ENCODE results near the gene MEGF9. TPM values are rescaled to one million over a fixed set of nuclear protein-coding genes. Genes with fewer than 3 reads are reported as not detected.

MEGF9 gene
- total RNA-seq, 1 experiment from 2014 or later, result 12.2 TPM

GRCh38 chr9:120593955-120594277 is 120.4 kb downstream of the MEGF9 start:
- no peak overlapping the region for H3K27ac ChIP-seq (ENCODE audit: low read depth, low read length, poor library complexity, severe bottlenecking)
- intact Hi-C loops (cut with micrococcal nuclease; ENCODE audit: unreplicated experiment), result no loop called here
- no peaks in the 10 kb centered on the region for H3K4me1 ChIP-seq (ENCODE audit: insufficient read depth, low read length, poor library complexity, severe bottlenecking)
- TF ChIP-seq CTCF (conservative IDR thresholded peaks at IDR 0.05; ENCODE audit: low read depth, low read length), result no peak
- no peak for TF ChIP-seq EZH2 (IDR thresholded peaks at IDR 0.05; ENCODE audit: borderline replicate concordance, low read depth, low read length, poor library complexity, severe bottlenecking)
- no peak overlapping the region for H3K4me3 ChIP-seq (ENCODE audit: low read depth, low read length, poor library complexity, severe bottlenecking)
- CTCF ChIA-PET, result no interaction called here
- BruUV-seq (replicated peaks), result no TSS peak
- H3K36me3 ChIP-seq (ENCODE audit: insufficient read depth, low read length, poor library complexity, severe bottlenecking), result no peaks in the 10 kb centered on the region
- no peaks in the 10 kb centered on the region for H3K9me3 ChIP-seq (ENCODE audit: low read depth, low read length, poor library complexity, severe bottlenecking)
- POLR2A ChIA-PET (ENCODE audit: low non-redundant PET), result no interaction called here
- DNase-seq (ENCODE audit: low spot score), result no peak
- H3K27me3 ChIP-seq (replicated peaks; ENCODE audit: insufficient read depth, low read depth, low read length, poor library complexity), result no peaks in the 10 kb centered on the region

- intact Hi-C loops (cut with micrococcal nuclease; ENCODE audit: unreplicated experiment), result no loop called here
- no TSS peak for BruUV-seq (replicated peaks)
- no peak overlapping the region for H3K4me3 ChIP-seq (ENCODE audit: low read depth, low read length, poor library complexity, severe bottlenecking)
- H3K27ac ChIP-seq (ENCODE audit: low read depth, low read length, poor library complexity, severe bottlenecking), result no peak overlapping the region
- DNase-seq (ENCODE audit: low spot score), result no peak
- ChIA-PET CTCF (no interaction called here), POLR2A (ENCODE audit: low non-redundant PET) (no interaction called here)
- TF ChIP-seq CTCF (conservative IDR thresholded peaks at IDR 0.05; ENCODE audit: low read depth, low read length) (no peak), EZH2 (IDR thresholded peaks at IDR 0.05; ENCODE audit: borderline replicate concordance, low read depth, low read length, poor library complexity, severe bottlenecking) (no peak)
- H3K36me3 ChIP-seq (ENCODE audit: insufficient read depth, low read length, poor library complexity, severe bottlenecking), result no peaks in the 10 kb centered on the region
- H3K4me1 ChIP-seq (ENCODE audit: insufficient read depth, low read length, poor library complexity, severe bottlenecking), result no peaks in the 10 kb centered on the region
- no peaks in the 10 kb centered on the region for H3K9me3 ChIP-seq (ENCODE audit: low read depth, low read length, poor library complexity, severe bottlenecking)
- no peaks in the 10 kb centered on the region for H3K27me3 ChIP-seq (replicated peaks; ENCODE audit: insufficient read depth, low read depth, low read length, poor library complexity)
Observed at GRCh38 chr9:120593250-120593954, 120.9 kb downstream of the MEGF9 start.

- POLR2A ChIA-PET (ENCODE audit: low non-redundant PET), result no interaction called here
- no peaks in the 10 kb centered on the region for H3K9me3 ChIP-seq (ENCODE audit: low read depth, low read length, poor library complexity, severe bottlenecking)
- no peaks in the 10 kb centered on the region for H3K27me3 ChIP-seq (replicated peaks; ENCODE audit: insufficient read depth, low read depth, low read length, poor library complexity)
- TF ChIP-seq EZH2 (IDR thresholded peaks at IDR 0.05; ENCODE audit: borderline replicate concordance, low read depth, low read length, poor library complexity, severe bottlenecking) (no peak), CTCF (conservative IDR thresholded peaks at IDR 0.05; ENCODE audit: low read depth, low read length) (no peak)
- CTCF ChIA-PET, result no interaction called here
- BruUV-seq (replicated peaks), result no TSS peak
- H3K27ac ChIP-seq (ENCODE audit: low read depth, low read length, poor library complexity, severe bottlenecking), result no peak overlapping the region
- H3K4me1 ChIP-seq (ENCODE audit: insufficient read depth, low read length, poor library complexity, severe bottlenecking), result no peaks in the 10 kb centered on the region
- no peak overlapping the region for H3K4me3 ChIP-seq (ENCODE audit: low read depth, low read length, poor library complexity, severe bottlenecking)
- DNase-seq (ENCODE audit: low spot score), result no peak
- no peaks in the 10 kb centered on the region for H3K36me3 ChIP-seq (ENCODE audit: insufficient read depth, low read length, poor library complexity, severe bottlenecking)
- intact Hi-C loops (cut with micrococcal nuclease; ENCODE audit: unreplicated experiment), result no loop called here
Observed at GRCh38 chr9:120592210-120592609, 122.1 kb downstream of the MEGF9 start.
